Suprapubic skin (tissue), 4 donors: ENCODE data around the gene FAM209B. TPM values are rescaled to one million over a fixed set of nuclear protein-coding genes. Genes with fewer than 3 reads are reported as not detected.
"Not testable (repeated sequence)": the region's sequence is repeated elsewhere in the genome, so short reads cannot be mapped to it uniquely, and the experiment has no call there.

Experiments
- DNase-seq, 2 donors: peaks; one replicate each; pipeline ENCODE4 v3.0.0-alpha.2; 2019; ENCODE audit warnings: low spot score in 2 of 2
- H3K27ac ChIP-seq: fragments of 200-600 bp; sonication (generic); one replicate; pipeline ENCODE4 v1.5.1; 2019
- H3K27me3 ChIP-seq: fragments of 200-600 bp; sonication (generic); one replicate; pipeline ENCODE4 v1.5.1; 2019
- H3K36me3 ChIP-seq: fragments of 200-600 bp; sonication (generic); one replicate; pipeline ENCODE4 v1.5.1; 2019
- H3K4me1 ChIP-seq: fragments of 200-600 bp; sonication (generic); one replicate; pipeline ENCODE4 v1.5.1; 2019
- H3K4me3 ChIP-seq: fragments of 200-600 bp; sonication (generic); one replicate; pipeline ENCODE4 v1.5.1; 2019; ENCODE audit warnings: mild to moderate bottlenecking
- H3K9me3 ChIP-seq: fragments of 200-600 bp; sonication (generic); one replicate; pipeline ENCODE4 v1.5.1; 2019
- EP300 ChIP-seq: sonication (generic); formaldehyde crosslinking; IDR thresholded peaks from one replicate; pipeline ENCODE4 v1.6.1; 2017; ENCODE audit warnings: antibody characterized with exemption
- POLR2A ChIP-seq, 2 donors: fragments of 450-650 bp; IDR thresholded peaks; one replicate each; pipeline ENCODE4 v1.6.1; 2017; ENCODE audit warnings: antibody characterized with exemption in 2 of 2, mild to moderate bottlenecking in 2 of 2, moderate library complexity in 2 of 2
- POLR2AphosphoS5 ChIP-seq, 3 donors: sonication (generic); formaldehyde crosslinking; IDR thresholded peaks; one replicate each; pipeline ENCODE4 v1.6.1; 2017; ENCODE audit warnings: antibody characterized with exemption in 3 of 3
- WGBS: methylation state at CpG from one replicate; pipeline ENCODE4 v1.1.5; 2018; 5-methylcytosine and 5-hydroxymethylcytosine counted together
- total RNA-seq, 4 donors: library from RNA; depleted of rRNA; stranded (reverse); fragments of >200 nt; gene quantifications; one replicate each; pipeline ENCODE4 v1.1.0, GENCODE V29; 2016
- TF ChIP-seq, protein P1 (sequence below), 2 donors: fragments of 200-600 bp in 1 of 2; fragments of 450-650 bp in 1 of 2; sonication (generic) in 1 of 2; IDR thresholded peaks; one replicate each; pipeline ENCODE4 v1.5.1; 2016 to 2019; ENCODE audit warnings: antibody characterized with exemption in 2 of 2, mild to moderate bottlenecking in 1 of 2, moderate library complexity in 1 of 2

The FAM209B gene
- total RNA-seq, 4 donors from 2014 or later = 2.5 TPM; not detected in 3

DNA sequence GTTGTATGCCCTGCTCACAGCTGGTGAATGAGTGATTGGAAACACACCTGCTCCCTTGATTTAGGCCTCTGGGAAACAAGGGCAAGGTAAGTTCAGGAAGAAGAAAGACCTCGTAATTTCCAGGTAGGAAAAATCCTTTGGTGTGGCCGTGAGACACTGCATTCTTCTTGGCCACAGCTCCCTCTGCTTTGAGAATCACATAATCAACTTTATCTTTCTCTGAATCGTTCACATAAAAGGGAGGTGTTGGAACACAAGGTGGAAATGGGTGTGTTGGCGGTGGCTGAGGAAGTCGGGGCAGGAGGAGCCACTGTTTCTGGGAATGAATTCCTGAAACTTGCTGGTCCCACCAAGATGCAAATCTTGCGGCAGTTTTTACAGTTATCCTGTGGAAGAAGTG, 25.9 kb downstream of the FAM209B start:
- H3K9me3 ChIP-seq = no peaks in the 10 kb centered on the region
- H3K36me3 ChIP-seq = no peaks in the 10 kb centered on the region
- no peak overlapping the region for H3K27ac ChIP-seq
- peaks cover 31% of the 10 kb centered on the region for H3K4me1 ChIP-seq
- no peaks in the 10 kb centered on the region for H3K27me3 ChIP-seq
- no peak overlapping the region for H3K4me3 ChIP-seq
- WGBS = 54% methylated on average over 6 of the region's 6 CpGs
- no peak for DNase-seq
- no peak for TF ChIP-seq EP300
- TF ChIP-seq POLR2AphosphoS5 (IDR thresholded peaks at IDR 0.05) = no peak
- TF ChIP-seq POLR2A (IDR thresholded peaks at IDR 0.05) = no peak
- TF ChIP-seq, protein P1, sequence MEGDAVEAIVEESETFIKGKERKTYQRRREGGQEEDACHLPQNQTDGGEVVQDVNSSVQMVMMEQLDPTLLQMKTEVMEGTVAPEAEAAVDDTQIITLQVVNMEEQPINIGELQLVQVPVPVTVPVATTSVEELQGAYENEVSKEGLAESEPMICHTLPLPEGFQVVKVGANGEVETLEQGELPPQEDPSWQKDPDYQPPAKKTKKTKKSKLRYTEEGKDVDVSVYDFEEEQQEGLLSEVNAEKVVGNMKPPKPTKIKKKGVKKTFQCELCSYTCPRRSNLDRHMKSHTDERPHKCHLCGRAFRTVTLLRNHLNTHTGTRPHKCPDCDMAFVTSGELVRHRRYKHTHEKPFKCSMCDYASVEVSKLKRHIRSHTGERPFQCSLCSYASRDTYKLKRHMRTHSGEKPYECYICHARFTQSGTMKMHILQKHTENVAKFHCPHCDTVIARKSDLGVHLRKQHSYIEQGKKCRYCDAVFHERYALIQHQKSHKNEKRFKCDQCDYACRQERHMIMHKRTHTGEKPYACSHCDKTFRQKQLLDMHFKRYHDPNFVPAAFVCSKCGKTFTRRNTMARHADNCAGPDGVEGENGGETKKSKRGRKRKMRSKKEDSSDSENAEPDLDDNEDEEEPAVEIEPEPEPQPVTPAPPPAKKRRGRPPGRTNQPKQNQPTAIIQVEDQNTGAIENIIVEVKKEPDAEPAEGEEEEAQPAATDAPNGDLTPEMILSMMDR (IDR thresholded peaks at IDR 0.05) = no peak

DNA sequence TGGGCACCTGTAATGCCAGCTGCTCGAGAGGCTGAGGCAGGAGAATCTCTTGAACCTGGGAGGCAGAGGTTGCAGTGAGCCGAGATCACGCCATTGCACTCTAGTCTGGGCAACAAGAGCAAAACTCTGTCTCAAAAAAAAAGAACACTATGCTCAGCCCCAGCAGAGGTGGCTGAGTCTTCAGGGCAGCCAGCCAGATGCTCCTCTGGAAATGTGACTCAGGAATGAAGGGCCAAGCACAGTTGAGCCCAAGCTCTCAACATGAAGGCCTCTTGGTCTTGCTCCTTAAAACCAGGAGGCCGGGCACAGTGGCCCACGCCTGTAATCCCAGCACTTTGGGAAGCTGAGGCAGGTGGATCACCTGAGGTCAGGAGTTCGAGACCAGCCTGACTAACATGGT, 31.5 kb downstream of the FAM209B start:
- H3K9me3 ChIP-seq, H3K4me3 ChIP-seq, DNase-seq, H3K27me3 ChIP-seq, H3K27ac ChIP-seq, H3K36me3 ChIP-seq: not testable (repeated sequence)
- H3K4me1 ChIP-seq = peaks cover 15% of the 10 kb centered on the region
- 95% methylated on average over 6 of the region's 6 CpGs for WGBS

DNA sequence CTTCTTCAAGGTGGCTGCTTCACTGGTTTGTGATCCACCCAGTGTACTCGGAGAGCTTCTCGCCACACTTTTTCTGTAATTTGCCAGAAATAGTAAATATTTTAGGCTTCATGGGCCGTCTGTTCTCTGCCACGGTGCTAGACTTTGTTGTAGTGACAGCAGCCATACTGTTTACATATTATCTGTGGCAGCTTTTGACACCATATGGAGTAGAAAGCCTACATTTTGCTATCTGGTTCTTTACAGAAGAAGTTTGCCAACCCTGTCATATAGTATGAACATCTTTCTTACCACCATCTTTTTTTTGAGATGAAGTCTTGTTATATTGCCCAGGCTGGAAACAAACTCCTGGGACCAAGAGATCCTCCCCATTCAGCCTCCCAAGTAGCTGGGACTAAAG, 32.5 kb downstream of the FAM209B start:
- Histone ChIP-seq H3K9me3 (no peaks in the 10 kb centered on the region), H3K27ac (no peak overlapping the region), H3K27me3 (no peaks in the 10 kb centered on the region), H3K36me3 (no peaks in the 10 kb centered on the region), H3K4me3 (no peak overlapping the region), H3K4me1 (peaks cover 10% of the 10 kb centered on the region)
- DNase-seq = no peak
- TF ChIP-seq POLR2A (IDR thresholded peaks at IDR 0.05) (no peak), EP300 (no peak), POLR2AphosphoS5 (IDR thresholded peaks at IDR 0.05) (no peak)
- TF ChIP-seq, protein P1 (IDR thresholded peaks at IDR 0.05) = no peak
- 87% methylated on average over 4 of the region's 4 CpGs for WGBS

DNA sequence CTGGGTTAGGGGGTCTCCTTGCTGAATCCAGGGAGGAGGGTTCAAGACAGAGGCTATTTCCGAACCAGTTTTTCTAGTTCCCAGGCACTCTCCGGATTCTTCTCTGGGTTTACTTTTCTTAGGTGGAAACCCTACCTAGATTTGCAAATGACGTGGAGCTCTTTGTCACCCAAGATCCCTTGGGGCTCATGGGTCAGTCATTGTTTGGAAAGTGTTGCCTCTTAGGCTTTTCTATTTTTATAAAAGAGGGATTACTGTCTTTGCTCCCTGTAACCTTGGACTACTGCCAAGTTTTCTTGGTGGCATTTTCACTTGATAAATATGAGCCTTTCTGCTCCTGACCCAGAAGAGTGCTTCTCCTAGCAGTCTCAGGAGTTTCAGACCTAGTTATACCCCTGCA, 33.6 kb downstream of the FAM209B start:
- peaks cover 10% of the 10 kb centered on the region for H3K4me1 ChIP-seq
- TF ChIP-seq EP300 (no peak), POLR2AphosphoS5 (IDR thresholded peaks at IDR 0.05) (no peak)
- TF ChIP-seq, protein P1 (IDR thresholded peaks at IDR 0.05) = no peak
- WGBS = 54% methylated on average over 3 of the region's 3 CpGs
- H3K36me3 ChIP-seq = no peaks in the 10 kb centered on the region
- no peak overlapping the region for H3K4me3 ChIP-seq
- no peaks in the 10 kb centered on the region for H3K9me3 ChIP-seq
- no peak for DNase-seq
- H3K27me3 ChIP-seq = no peaks in the 10 kb centered on the region
- no peak overlapping the region for H3K27ac ChIP-seq

DNA sequence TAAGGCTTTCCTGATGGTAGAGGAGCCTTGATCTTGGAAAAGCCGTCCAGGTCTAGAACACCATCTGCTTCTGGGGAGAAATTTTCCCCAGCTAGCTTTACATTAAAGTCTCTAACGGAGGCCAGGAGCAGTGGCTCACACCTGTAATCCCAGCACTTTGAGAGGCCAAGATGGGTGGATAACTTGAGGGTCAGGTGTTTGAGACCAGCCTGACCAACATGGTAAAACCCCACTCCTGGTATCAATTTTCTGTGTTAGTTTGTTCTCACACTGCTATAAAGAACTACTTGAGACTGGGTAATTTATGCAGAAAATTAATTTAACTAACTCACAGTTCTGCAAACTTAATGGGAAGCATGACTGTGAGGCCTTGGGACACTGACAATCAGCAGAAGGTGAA, 37.8 kb downstream of the FAM209B start:
- DNase-seq = no peak
- no peak overlapping the region for H3K27ac ChIP-seq
- peaks cover 26% of the 10 kb centered on the region for H3K4me1 ChIP-seq
- no peak overlapping the region for H3K4me3 ChIP-seq
- WGBS = 30% methylated on average over 2 of the region's 2 CpGs
- H3K36me3 ChIP-seq = no peaks in the 10 kb centered on the region
- TF ChIP-seq POLR2AphosphoS5 (IDR thresholded peaks at IDR 0.05) (no peak), EP300 (no peak), POLR2A (IDR thresholded peaks at IDR 0.05) (no peak)
- TF ChIP-seq, protein P1 (IDR thresholded peaks at IDR 0.05) = no peak
- no peaks in the 10 kb centered on the region for H3K27me3 ChIP-seq
- no peaks in the 10 kb centered on the region for H3K9me3 ChIP-seq

DNA sequence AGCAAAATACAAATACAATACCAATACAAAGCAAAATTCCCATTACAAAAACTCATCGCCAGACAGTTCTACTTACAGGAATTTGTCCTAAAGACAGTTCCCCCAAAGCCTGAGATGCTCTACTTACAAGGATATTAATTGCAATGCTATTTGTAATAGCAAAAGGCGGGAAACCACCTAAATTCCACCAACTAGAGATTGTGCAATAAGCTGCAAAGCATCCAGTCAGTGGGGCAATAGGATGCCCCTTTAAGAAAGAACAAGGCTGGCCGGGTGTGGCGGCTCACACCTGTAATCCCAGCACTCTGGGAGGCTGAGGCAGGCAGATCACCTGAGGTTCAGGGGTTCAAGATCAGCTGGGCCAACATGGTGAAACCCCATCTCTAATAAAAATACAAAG, 39.1 kb downstream of the FAM209B start:
- H3K4me1 ChIP-seq = peaks cover 15% of the 10 kb centered on the region
- TF ChIP-seq POLR2AphosphoS5 (IDR thresholded peaks at IDR 0.05) = no peak
- TF ChIP-seq, protein P1 (IDR thresholded peaks at IDR 0.05) = no peak
- no peak for TF ChIP-seq POLR2A (IDR thresholded peaks at IDR 0.05)
- no peak for TF ChIP-seq EP300
- WGBS = 73% methylated on average over 4 of the region's 4 CpGs

More for the DNA sequence above, 39.1 kb downstream of the FAM209B start:
- Histone ChIP-seq H3K36me3 (no peaks in the 10 kb centered on the region), H3K27ac (no peak overlapping the region), H3K4me3 (no peak overlapping the region), H3K9me3 (no peaks in the 10 kb centered on the region), H3K27me3 (no peaks in the 10 kb centered on the region)
- no peak for DNase-seq
